GM12874 (cell line): Measurements from ENCODE around the gene PRKCA.

ENCODE experiments used
- TF ChIP-seq, protein P1 (sequence below): IDR thresholded peaks from 2 replicates; pipeline ENCODE4 v1.5.1; 2011; ENCODE audit warnings: low read depth, mild to moderate bottlenecking, control low read depth, low read length, moderate library complexity; ENCODE audit not compliant: insufficient read depth

PRKCA gene

DNA sequence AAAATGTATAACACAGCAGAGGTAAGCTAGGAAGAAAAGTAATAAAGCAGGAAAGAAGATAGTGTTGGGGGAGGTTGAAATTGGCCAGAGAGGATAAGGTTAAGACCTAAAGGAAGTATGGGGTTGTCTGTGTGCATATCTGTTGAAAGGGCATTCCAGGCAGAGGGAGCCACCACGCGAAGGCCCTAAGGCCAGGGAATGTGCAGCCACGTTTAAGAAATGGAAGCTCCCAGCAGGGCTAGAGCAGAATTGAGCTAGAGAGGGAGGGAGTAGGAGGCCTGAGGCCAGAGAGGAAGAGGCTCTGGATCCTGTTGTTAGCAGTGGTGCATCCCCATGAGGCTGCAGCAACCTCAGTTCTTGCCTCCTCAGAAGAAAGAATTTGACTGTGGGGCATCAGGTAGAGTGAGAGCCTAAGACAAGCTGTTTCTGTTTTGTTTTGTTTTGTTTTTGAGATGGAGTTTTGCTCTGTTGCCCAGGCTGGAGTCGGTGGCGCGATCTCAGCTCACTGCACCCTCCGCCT lies 473.5 kb downstream of the PRKCA start:
- TF ChIP-seq, protein P1, sequence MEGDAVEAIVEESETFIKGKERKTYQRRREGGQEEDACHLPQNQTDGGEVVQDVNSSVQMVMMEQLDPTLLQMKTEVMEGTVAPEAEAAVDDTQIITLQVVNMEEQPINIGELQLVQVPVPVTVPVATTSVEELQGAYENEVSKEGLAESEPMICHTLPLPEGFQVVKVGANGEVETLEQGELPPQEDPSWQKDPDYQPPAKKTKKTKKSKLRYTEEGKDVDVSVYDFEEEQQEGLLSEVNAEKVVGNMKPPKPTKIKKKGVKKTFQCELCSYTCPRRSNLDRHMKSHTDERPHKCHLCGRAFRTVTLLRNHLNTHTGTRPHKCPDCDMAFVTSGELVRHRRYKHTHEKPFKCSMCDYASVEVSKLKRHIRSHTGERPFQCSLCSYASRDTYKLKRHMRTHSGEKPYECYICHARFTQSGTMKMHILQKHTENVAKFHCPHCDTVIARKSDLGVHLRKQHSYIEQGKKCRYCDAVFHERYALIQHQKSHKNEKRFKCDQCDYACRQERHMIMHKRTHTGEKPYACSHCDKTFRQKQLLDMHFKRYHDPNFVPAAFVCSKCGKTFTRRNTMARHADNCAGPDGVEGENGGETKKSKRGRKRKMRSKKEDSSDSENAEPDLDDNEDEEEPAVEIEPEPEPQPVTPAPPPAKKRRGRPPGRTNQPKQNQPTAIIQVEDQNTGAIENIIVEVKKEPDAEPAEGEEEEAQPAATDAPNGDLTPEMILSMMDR: no peak

DNA sequence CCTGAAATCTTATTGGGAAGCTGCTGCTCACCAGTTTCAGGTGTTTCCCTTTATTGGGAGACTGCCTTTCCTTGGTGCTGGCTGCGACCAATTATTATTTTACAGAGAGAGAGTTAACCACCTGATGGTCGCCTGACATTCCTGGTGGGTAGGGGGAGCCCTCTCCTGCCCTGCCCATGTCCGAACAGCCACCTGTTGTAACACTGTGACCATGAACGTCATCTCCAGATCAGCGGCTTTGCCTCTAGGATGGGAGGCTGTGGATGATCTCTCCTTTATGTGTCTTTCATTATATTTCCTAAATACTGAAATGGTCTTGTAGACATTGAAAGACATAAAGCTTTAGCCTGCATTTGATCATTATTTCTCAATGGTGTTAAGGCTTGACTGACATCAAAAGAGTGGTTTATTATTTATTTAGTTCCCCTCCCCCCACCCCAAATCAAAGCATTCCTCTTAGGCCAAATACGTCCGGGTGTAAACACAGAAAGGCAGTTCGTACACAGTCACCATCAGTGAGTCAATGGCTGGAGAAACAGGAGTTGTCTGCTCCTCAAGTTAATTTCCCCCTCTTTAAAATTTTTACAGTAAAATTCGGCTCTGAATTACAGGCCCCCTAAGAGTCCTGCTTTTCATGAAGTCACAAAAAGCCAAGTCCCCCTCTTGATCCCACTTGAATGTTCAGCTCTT lies 474.7 kb downstream of the PRKCA start:
- TF ChIP-seq, protein P1: no peak

DNA sequence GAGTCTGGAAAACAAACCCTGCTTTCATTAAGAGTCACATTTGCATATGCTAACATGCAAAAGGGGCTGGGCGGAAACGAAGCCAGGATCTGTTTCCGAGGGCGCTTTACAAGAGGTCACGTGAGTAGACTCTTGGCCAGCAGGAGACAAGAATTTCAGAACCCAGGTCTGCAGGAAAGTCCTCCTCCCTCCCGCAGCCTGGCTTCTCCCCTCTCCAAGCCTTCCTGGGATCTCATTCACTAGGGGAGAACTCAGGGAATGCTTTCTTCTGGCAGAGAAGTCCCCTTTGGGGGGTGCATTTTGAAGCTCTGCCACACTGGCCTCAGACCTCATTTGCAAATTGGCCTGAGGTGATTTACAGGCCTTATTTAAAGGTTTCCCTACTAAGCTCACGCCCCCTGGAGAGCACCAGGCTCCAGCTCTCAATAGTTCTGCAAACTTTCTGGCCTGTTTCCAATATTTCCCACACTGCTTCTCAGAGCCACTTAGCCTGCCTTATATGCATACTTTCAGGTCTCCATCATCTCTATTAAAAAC lies 475.3 kb downstream of the PRKCA start:
- TF ChIP-seq, protein P1: no peak

DNA sequence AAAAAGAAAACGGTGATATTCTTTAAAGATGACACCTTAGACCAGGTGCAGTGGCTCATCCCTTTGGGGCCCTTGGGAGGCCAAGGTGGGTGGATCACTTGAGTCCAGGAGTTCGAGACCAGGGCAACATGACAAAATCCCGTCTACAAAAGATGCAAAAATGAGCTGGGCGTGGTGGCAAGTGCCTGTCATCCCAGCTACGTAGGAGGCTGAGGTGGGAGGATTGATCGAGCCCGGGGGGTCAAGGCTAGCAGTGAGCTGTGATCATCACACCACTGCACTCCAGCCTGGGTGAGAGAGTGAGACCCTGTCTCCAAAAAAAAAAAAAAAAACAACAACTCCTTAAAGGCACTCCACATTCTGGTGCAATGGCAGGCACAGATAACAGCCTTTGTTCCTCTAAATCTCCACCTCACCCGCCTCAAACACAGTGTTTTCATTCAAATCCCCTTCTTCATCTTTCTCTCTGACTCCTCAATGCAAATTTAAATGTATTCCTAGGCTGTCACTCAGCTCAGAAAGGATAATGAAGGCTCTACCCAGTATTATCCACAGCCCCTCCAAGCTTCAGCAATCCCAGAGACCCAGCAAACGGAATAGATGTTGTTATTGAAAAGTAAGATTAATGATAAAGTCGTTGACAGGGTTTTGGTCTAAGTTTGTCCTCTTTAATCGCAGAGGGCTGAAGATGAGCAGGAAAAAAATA lies 476.3 kb downstream of the PRKCA start:
- TF ChIP-seq, protein P1: no peak

DNA sequence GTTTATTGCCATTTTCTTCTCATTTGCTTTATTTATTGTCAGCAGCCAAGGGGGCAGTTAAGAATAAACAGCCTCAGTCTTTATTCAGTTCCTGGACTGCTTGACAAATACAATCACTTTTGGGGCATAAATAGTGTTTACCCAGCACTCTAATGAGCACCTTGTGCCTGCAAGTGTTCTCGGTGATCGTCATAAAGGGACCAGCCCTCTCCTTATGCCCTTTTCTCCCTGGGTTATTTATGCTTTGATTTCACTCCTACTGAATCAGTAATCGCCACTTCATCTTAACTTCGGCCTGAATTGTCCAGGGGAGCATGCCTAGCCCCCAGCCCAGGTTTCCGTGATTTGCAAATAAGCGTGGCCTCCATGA lies 476.8 kb downstream of the PRKCA start:
- TF ChIP-seq, protein P1: no peak

DNA sequence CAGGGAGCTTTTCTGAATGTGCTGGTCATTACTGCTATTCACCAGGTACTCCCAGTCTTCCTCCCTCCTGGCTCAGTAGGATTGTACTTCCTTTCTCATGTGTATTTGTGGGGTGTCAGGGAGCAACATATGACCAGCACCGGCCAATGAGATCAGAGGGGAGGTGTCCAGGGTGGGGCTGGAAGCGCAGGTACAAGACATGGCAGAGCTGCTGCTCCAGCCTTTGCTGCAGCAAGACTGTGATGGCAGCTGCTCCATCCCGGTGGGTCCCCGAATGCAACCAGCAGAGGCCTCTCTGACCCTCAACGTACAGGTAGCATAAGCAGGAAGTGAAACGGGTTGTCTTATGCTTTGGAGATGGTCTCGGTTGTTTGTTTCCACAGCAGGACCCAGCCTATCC lies 478.7 kb downstream of the PRKCA start:
- TF ChIP-seq, protein P1: no peak

DNA sequence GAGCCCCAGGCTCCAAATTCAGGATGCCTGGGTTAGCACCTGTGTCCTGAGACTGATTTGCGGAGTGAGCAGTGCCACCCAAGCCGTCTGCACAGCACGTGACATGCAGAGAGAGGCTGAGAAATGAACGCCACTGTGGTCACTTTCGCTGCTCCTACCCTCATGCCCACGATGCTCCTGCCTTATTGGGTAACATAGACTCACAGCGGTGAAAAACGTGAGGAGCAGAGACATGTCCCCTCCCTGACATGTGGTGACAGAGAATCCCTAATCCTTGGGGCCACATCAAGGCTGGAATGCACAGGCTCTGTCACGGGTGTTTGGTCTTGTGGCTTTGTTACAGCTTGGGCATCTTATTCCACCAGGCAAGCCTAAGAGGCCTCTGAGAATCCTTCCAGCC lies 480.4 kb downstream of the PRKCA start:
- TF ChIP-seq, protein P1: no peak
